Stimulated activated memory B cell treated with anti-CD40 and anti-IgM and Interleukin-4, amounts not matched to agents 10 μg/mL and 1 μg/mL and 100 μg/mL, for 72 hours (primary cell): ENCODE measurements around the gene LBHD2.

ENCODE experiments used
- ATAC-seq: fragments of 150-1000 bp; cut with Tn5 transposase; 2 replicates; pipeline ENCODE4 v1.10.0; 2021
- H3K27ac Mint-ChIP-seq: one replicate; pipeline ENCODE4 v1.8.0; 2022; ENCODE audit warnings: mild to moderate bottlenecking, mixed read lengths
- H3K27me3 Mint-ChIP-seq: one replicate; pipeline ENCODE4 v1.8.0; 2022; ENCODE audit warnings: mixed read lengths
- H3K36me3 Mint-ChIP-seq: one replicate; pipeline ENCODE4 v1.8.0; 2022; ENCODE audit warnings: mixed read lengths
- H3K4me1 Mint-ChIP-seq: one replicate; pipeline ENCODE4 v1.8.0; 2022; ENCODE audit warnings: mixed read lengths
- H3K4me3 Mint-ChIP-seq: one replicate; pipeline ENCODE4 v1.8.0; 2022; ENCODE audit warnings: mild to moderate bottlenecking, moderate library complexity, mixed read lengths
- H3K9me3 Mint-ChIP-seq: one replicate; pipeline ENCODE4 v1.8.0; 2022; ENCODE audit warnings: mixed read lengths

The LBHD2 gene

DNA sequence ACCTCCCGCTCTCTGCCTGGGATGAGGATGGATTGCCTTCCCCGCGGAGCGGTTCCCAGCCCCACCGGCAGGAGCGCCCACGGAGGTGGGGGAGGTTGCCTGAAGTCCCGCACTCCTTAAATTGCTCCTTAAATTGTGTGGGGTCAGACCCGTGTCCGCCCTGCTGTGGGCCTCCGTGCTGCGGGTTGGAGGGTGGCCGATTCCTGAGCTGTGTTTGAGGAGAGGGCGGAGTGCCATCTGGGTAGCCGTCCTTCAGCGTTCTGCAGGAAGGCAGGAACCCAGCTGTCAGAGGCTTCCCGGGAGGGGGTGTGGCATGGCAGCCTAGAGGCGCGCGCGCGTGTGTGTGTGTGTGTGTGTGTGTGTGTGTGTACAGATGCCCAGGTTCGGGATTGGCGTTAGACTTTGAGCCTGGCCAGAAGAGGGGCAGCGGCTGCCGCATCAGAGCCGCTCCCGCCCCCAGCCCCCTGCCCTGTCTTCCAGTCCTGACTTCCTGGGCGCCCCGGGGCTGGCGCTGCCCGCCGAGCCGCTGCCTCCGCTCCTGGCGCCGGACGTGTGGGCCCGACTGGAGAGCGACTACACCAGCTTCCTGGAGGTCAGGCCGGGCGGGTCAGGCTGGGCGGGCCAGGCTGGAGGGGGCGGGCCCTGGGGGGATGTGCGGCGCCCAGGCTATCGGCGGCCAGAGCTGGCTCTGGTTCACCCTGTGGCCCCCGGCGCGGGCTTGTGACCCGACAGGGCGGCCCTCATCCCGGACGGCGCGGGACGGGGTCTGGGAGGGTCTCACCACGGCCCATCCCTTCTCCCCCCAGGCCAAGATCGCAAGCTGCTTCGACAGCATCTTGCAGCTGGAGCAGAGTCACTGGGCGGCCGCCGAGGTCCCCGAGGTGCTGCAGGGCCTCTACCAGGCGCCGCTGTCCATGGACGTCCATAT lies 19.7 kb downstream of the LBHD2 start:
- no peaks in the 10 kb centered on the region for H3K9me3 Mint-ChIP-seq
- H3K27ac Mint-ChIP-seq, result peak overlapping the region; percentile 16
- peaks cover 29% of the 10 kb centered on the region for H3K27me3 Mint-ChIP-seq
- H3K4me3 Mint-ChIP-seq, result peak overlapping the region; percentile 4
- ATAC-seq, result no peak
- H3K36me3 Mint-ChIP-seq, result no peaks in the 10 kb centered on the region
- peaks cover 48% of the 10 kb centered on the region for H3K4me1 Mint-ChIP-seq

DNA sequence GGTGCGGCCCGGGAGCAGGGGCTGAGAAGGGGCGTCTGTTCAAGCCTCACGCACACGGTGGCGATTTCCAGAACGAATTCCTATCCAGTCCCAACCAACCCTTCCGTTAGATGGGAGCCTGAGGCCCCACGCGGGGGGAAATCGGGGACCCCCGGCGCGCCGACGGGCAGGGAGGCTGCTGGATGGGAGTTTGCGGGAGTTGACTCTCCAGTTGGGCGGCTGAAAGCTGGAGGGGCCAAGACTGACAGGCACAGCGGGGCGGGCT lies 20.3 kb downstream of the LBHD2 start:
- Mint-ChIP-seq H3K4me1 (peaks cover 51% of the 10 kb centered on the region), H3K9me3 (no peaks in the 10 kb centered on the region), H3K27ac (no peak overlapping the region), H3K4me3 (no peak overlapping the region), H3K27me3 (peaks cover 29% of the 10 kb centered on the region), H3K36me3 (no peaks in the 10 kb centered on the region)
- no peak for ATAC-seq

DNA sequence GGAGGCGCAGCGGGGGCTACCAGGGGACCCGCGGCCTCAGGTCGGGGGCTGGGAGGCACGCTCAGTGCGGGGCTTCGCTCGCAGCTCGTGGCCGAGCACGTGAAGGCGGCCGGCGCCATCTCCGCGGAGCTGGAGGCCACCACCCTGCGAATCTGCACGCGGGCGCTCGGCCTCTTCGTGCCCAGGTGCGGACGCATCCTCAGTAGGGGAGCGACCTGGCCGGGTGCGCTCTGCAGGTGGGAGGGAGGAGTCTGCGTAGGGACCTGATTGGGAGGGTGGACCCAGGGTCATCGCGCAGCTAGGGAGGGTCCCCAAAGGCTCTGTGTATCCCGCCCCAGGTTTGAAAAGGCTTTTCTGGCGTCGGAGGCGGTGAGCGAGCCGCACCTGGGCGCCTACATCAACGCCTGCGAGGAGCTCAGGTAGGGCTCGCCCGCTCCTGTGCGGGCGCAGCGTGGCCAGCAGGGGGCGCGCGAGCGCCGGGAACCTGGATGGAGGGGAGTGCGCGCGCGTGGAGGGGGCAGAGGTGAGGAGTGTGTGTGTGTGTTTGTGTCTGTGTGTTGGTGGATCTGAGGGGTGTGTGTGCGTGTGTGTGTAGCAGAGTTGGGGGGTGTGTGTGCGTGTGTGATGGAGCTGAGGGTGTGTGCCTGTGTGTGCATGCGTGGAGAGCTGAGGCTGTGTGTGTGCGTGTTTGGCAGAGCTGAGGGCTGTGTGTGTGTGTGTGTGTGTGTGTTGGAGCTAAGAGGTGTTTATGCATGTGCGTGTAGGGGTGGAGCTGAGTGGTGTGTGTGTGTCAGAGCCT lies 20.8 kb downstream of the LBHD2 start:
- H3K27me3 Mint-ChIP-seq, result peaks cover 32% of the 10 kb centered on the region

DNA sequence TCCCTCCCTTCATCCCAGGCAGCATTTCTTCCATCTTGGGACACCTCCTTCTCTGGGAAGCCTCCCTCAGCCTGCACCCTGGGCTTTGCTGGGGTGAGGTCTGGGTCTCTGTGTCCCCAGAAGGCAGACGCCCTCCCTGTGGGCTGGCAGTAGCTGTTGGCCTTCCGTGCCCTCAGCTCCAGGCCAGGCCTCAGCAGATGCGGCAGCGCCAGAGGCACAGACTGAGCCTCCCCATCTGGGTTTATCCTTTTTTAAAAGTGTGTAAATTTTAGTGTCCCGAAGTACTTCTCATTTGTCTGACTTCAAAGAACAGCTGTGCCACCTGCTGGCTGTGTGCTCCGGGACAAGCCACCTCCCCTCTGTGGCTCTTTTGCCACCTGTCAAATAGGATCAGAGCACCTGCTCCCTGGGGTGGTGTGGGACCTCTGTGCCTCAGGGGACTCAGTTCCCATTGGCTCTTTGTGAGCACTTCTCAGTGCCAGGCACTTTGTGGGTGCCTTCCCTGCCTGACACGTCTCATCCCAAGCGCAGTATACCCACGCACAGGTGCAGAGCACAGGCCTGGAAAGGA lies 21.7 kb downstream of the LBHD2 start:
- Mint-ChIP-seq H3K4me3 (no peak overlapping the region), H3K36me3 (no peaks in the 10 kb centered on the region), H3K9me3 (no peaks in the 10 kb centered on the region), H3K27ac (no peak overlapping the region), H3K27me3 (peaks cover 41% of the 10 kb centered on the region), H3K4me1 (peaks cover 55% of the 10 kb centered on the region)
- no peak for ATAC-seq

More for the DNA sequence above, 20.8 kb downstream of the LBHD2 start:
- Mint-ChIP-seq H3K9me3 (no peaks in the 10 kb centered on the region), H3K4me3 (peak overlapping the region; percentile 27), H3K36me3 (no peaks in the 10 kb centered on the region), H3K27ac (no peak overlapping the region), H3K4me1 (peaks cover 55% of the 10 kb centered on the region)
- ATAC-seq, result peak; percentile 82

DNA sequence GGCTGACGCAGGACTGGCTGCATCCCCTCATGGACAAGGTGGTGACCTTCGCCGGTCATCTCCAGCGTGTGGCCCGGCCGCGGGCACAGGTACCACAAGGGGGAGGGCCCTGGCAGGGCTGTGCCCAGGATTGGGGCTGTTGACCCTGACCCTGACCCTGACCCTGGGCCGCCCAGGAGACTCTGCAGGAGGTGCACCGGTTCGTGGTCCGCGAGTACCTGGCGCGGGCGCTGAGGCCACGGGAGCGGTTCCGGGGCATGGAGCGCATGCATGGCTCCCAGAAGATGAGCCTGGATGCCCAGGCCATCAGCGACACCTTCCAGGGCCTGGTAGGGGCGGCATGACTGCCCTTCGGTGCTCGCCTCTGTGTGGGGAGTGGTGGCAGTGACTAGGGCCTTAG lies 23.4 kb downstream of the LBHD2 start:
- no peak for ATAC-seq
- H3K36me3 Mint-ChIP-seq, result no peaks in the 10 kb centered on the region
- no peak overlapping the region for H3K4me3 Mint-ChIP-seq
- H3K27ac Mint-ChIP-seq, result no peak overlapping the region
- no peaks in the 10 kb centered on the region for H3K9me3 Mint-ChIP-seq
- H3K4me1 Mint-ChIP-seq, result peaks cover 62% of the 10 kb centered on the region
- H3K27me3 Mint-ChIP-seq, result peaks cover 47% of the 10 kb centered on the region

DNA sequence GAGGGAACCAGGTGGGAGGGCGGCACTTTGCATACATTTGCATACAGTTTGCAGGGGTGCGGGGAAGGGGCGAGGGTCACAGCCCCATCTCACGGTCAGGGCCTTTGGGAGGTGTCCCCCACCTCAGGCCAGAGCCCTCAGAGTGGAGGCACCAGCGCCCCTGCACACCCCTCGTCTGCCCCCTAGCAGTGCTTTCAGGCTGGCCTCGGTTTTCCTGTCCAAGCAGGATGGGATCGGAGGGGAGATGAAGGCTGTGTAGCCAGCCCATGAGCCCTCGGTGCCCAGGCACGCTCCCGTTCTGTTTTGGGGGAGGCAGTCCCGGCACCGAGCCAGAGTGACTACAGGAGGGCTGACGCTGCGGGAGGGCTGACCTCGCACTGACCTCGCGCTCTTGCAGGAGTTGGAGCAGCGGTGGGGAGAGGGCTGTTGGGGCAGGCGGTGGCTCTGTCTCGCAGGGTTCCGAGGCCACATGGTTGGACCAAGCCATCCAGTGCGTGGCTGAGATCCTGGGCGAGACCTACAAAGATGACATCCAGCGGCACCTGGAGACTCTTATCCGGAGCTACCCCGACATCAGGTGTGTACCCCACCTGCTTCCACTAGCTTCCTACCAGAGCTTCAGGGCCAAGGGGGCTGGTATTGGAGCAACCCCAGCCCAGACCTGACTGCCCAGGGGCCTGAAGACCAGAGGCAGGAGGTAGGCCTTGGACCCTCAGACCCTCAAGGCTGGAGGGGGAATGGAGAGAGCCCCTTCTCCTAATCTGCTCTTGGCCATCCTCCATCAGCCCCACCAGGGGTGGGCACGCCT lies 24.1 kb downstream of the LBHD2 start:
- no peaks in the 10 kb centered on the region for H3K9me3 Mint-ChIP-seq
- H3K36me3 Mint-ChIP-seq, result no peaks in the 10 kb centered on the region
- no peak overlapping the region for H3K4me3 Mint-ChIP-seq
- no peak for ATAC-seq
- H3K4me1 Mint-ChIP-seq, result peaks cover 64% of the 10 kb centered on the region
- peaks cover 41% of the 10 kb centered on the region for H3K27me3 Mint-ChIP-seq
- no peak overlapping the region for H3K27ac Mint-ChIP-seq

DNA sequence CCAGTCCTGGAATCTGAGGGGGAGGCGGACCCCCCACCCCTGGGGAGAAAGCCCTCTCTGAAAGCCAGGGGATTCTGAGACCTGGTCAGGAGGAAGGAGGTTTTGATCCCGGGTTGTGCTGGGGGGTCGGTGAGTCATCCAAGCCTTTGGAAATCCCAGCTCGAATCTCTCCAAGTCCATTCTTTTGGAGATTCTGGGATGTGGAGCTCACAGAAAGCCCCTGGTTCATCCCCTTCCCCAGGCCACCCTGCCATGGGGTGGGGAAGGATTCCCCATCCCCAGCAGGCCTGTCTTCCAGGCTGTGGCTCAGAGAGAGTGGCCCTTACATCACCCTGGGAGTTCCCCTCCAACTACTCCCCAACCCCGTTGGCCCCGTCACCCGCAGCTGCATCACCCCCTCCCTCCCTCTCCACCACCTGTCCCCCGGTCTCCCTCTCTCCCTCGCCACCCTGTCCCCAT lies 24.8 kb downstream of the LBHD2 start:
- peak; percentile 52 for ATAC-seq
- Mint-ChIP-seq H3K9me3 (no peaks in the 10 kb centered on the region), H3K36me3 (no peaks in the 10 kb centered on the region), H3K4me3 (no peak overlapping the region), H3K27me3 (peaks cover 35% of the 10 kb centered on the region), H3K27ac (no peak overlapping the region), H3K4me1 (peaks cover 59% of the 10 kb centered on the region)

DNA sequence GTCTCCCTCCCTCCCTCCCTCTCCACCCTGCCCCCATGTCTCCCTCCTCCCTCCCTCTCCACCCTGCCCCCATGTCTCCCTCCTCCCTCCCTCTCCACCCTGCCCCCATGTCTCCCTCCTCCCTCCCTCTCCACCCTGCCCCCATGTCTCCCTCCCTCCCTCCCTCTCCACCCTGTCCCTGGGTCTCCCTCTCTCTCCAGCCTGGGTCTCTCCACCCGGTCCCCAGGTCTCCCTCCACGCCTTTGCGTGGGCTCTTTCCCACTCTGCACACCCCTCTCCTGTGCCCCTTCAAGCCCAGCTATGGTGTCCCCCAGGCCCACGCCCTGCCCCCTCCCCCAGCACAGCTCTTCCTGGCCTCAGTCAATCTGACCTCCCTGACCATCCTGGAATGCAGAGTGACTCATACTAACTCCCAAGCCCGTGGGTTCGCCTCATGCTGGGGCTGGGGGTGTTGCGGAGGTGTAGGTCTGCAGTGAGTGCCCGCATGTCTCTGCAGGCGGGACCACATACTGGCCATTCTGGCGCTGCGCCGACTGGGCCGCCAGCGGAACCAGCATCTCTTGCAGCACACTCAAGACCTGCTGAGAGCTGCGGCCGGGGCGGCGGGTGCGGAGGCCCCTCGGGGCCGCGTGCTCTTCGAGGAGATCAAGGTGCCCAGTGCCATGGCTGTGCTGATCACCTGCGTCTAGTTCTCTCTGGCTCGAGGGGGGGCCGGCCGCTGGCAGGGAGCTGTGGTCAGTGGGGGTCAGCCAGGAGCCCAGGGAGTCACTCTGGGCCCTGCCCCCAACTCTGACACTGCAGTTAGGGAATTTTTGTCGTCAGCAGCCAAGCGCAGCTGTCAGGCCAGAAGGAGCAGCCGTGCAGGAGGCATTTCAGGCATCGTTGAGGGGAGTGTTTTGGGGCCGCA lies 25.8 kb downstream of the LBHD2 start:
- Mint-ChIP-seq H3K4me3 (no peak overlapping the region), H3K27me3 (peaks cover 29% of the 10 kb centered on the region), H3K27ac (no peak overlapping the region), H3K4me1 (peaks cover 64% of the 10 kb centered on the region), H3K9me3 (no peaks in the 10 kb centered on the region), H3K36me3 (no peaks in the 10 kb centered on the region)
- ATAC-seq, result no peak

DNA sequence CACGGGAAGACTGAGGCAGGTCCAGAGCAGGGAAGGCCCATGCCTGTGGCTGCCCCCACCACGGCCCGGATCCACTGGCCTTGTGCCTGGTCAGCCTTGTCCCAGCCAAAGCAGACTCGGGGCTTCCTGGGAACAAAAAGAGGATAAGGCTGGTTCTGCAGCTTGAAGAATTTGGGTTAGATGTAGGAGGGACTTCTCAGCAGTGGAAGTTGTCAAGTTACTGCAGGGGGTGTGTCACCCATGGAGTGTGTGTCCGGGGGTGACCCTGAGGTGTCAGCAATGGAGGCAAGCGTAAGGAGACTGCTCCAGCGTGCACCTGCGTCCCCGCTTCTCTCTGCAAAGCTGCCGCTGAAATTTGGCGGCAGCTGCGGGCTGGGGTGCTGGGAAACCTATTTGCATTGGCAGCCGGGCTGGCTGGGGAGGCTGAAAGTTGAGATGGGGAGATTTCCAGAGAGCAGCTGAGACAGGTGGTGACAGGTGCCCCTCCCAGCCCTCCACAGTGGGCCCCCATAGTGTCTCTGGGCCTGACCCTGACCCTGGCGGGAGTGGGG lies 26.7 kb downstream of the LBHD2 start:
- Mint-ChIP-seq H3K36me3 (no peaks in the 10 kb centered on the region), H3K4me3 (no peak overlapping the region), H3K4me1 (peaks cover 59% of the 10 kb centered on the region), H3K27ac (peak overlapping the region; percentile 71), H3K9me3 (no peaks in the 10 kb centered on the region), H3K27me3 (peaks cover 20% of the 10 kb centered on the region)
- no peak for ATAC-seq

DNA sequence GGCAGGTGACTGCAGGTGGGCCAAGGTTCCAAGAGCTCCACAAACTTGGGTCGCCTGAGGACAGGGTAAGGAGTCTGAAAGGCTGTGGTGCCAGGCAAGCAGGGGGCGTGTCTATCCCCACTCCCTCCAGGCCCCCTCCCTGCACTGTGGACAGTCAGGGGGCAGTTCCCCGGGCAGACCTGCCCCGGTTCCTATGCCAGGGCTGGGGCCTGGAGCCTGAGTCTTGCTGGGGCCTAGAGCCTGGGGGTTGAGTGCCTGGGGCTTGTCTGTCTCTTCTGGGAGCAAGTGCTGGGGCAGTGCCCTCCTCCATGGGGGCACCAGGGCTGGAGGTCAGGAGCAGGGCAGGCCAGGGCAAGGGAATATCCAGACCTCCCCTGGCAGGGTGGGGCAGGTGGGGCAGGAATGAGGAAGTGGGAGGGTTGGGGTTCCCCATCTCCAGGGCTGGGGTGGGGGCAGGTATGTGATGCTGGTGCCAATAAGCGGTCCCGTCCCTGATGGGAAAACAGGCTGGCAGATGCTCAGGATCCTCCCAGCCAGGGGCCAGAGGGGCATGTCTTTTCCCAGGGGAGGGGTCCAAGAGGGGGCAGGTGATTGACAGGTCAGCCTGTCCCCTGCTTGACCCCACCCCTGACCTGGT lies 27.3 kb downstream of the LBHD2 start:
- ATAC-seq, result peak; percentile 58
- no peak overlapping the region for H3K4me3 Mint-ChIP-seq
- H3K36me3 Mint-ChIP-seq, result no peaks in the 10 kb centered on the region
- peak overlapping the region; percentile 71 for H3K27ac Mint-ChIP-seq
- H3K27me3 Mint-ChIP-seq, result peaks cover 18% of the 10 kb centered on the region
- no peaks in the 10 kb centered on the region for H3K9me3 Mint-ChIP-seq
- peaks cover 56% of the 10 kb centered on the region for H3K4me1 Mint-ChIP-seq

DNA sequence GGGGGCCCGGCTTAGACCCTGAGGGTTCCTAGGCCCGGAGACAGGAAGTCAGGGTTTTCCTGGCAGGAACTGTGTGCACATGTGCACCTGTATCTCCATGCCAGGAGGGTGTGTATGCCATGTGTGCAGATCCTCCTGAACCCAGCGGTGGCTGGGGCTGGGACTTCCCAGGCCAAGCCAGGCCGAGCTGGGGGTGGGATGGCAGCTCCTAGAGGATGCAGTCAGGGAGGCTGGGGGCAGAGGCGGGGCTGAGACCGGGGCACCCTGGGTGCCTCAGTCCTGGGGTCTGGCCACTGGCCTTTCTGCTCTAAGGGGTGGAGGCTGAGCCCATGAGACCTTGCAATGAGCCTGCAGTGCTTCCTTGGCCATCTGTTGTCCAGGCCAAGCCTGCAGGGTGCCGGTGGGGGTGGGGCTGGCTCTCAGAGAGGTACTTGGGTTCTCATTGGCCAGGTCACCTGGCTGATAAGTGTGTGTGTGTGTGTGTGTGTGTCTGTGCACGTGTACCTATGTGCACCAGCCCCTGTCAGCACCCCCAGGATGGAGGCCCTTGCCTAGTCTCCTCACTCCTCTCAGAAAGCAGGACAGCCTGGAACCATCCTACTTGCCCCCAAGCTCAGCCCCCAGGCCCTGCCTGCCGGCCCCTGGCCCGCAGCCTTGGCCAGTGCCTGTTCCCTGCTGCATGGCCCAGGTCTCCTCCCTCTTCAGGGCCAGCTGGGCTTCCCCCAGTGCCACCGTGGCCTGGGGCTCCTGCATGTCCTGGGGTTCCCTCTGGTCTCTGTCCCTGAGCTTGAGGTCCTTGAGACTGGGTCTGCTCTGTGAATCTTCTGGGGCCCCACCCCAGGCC lies 28.6 kb downstream of the LBHD2 start:
- H3K27ac Mint-ChIP-seq, result peak overlapping the region; percentile 71

DNA sequence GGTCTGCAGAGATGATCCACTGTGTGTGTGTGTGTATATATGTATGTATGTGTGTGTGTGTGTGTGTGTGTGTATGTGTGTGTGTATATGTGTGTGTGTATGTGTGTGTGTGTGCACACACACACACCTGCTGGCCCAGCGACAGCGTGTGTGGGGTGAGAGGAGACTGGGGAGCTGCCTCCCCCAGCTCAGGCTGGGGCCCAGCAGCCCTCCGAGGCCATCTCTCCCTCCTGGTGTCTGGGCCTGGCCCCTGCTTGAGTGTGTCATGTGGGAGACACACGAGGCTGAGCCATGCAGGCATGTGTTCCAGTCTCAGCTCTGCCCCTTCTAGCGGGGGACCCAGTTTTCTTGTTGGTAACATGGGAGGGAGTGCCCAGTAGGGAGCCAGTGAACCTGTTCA lies 29.3 kb downstream of the LBHD2 start:
- H3K9me3 Mint-ChIP-seq, result no peaks in the 10 kb centered on the region
- peaks cover 56% of the 10 kb centered on the region for H3K4me1 Mint-ChIP-seq
- H3K36me3 Mint-ChIP-seq, result no peaks in the 10 kb centered on the region
- peaks cover 18% of the 10 kb centered on the region for H3K27me3 Mint-ChIP-seq
- ATAC-seq, result no peak
- no peak overlapping the region for H3K4me3 Mint-ChIP-seq
- H3K27ac Mint-ChIP-seq, result peak overlapping the region; percentile 71

More for the DNA sequence above, 28.6 kb downstream of the LBHD2 start:
- peaks cover 18% of the 10 kb centered on the region for H3K27me3 Mint-ChIP-seq
- H3K4me3 Mint-ChIP-seq, result no peak overlapping the region
- H3K9me3 Mint-ChIP-seq, result no peaks in the 10 kb centered on the region
- no peaks in the 10 kb centered on the region for H3K36me3 Mint-ChIP-seq
- H3K4me1 Mint-ChIP-seq, result peaks cover 56% of the 10 kb centered on the region
- ATAC-seq, result no peak

DNA sequence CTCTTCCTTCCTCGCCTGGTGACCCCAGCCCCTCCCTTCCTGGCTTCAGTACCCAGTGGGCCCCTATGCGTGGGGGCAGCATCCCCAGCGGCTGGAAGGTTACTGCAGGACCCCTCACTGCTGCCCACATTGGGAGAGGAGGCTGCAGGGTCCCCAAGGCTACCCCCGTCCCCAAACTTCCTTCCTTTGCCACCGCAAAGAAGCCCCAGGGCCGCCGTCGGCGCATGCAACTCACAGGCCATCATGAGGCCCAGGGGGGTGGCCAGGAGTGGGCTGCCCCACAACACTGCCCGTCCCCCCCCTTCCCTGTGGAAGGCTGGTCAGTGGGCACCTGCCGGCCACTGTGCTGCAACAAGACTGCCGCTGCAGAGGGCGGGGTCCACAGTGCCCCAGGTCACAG lies 29.8 kb downstream of the LBHD2 start:
- no peak for ATAC-seq
- Mint-ChIP-seq H3K27me3 (peaks cover 18% of the 10 kb centered on the region), H3K4me1 (peaks cover 53% of the 10 kb centered on the region), H3K27ac (no peak overlapping the region), H3K36me3 (no peaks in the 10 kb centered on the region), H3K9me3 (no peaks in the 10 kb centered on the region), H3K4me3 (no peak overlapping the region)
